Activated CD4-positive, alpha-beta T cell treated with anti-CD3 and anti-CD28 coated beads, Interleukin-2, amount 50 U/mL, for 24 hours (primary cell): Measurements from ENCODE around the gene SPON1.

ENCODE experiments used
- DNase-seq, 2 donors: peaks; one replicate each; pipeline ENCODE4 v3.0.0-alpha.2; 2020; ENCODE audit warnings: low read depth in 1 of 2, low spot score in 1 of 2

SPON1 gene

GRCh38 chr11:14314127-14314526 lies 351.6 kb downstream of the SPON1 start:
- no peak for DNase-seq

GRCh38 chr11:14315130-14315529 lies 352.6 kb downstream of the SPON1 start:
- DNase-seq = no peak
